Kidney glomerular epithelial cell (primary cell): Measurements from ENCODE around the gene PSMB8.

Experiments
- DNase-seq: peaks from one replicate; lab custom pipeline; 2025; lab: John Stamatoyannopoulos, UW

The PSMB8 gene

GRCh38 chr6:32855467-32856174 lies 11.8 kb upstream of the PSMB8 start:
- no peak for DNase-seq

DNA sequence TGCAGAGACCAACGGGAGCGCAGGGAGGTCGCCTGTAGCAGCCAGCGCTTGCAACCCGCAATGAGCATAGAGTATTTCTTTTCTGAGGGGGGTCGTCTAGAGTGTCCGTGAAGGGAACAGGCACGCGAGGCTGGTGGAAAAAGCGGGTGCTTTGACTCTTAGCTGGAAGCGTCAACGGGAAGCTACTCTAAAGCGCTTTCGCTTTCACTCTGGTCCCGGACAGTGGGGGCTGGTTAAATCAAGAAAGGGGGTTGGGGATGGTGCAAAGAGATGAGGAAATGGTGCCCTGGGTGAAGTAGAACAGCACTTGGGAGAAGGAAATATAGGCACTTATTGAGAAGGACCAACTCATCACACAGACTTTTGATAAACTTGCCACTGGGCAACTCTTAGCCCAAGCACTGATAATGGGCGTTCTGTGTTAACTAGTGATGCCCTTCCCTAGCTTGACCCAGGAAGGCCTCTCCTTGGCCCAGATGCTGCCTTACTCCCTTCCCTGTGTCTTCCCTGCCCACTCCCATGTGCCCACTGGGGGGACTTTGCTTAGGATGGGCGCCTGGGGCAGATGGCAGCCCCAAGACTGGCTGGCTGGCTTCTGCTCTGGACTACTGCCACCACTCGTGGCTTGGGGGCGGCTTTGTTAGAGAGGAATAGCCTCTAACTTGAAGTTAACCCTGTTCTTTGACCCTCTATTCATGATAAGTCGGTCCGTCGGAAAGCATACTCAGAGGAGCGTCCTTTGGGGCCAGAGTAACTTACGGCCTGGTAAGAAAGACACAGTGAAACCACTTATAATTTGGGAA lies 10.7 kb upstream of the PSMB8 start:
- DNase-seq = no peak

- peak; percentile 95 for DNase-seq
Observed at GRCh38 chr6:32853541-32854375, 9.9 kb upstream of the PSMB8 start, which contains the start of the genes PSMB9 and TAP1. PSMB9 (plus strand) TSS chr6:32854192; CDS start chr6:32854230, 38 bp downstream. TAP1 (minus strand) TSS chr6:32853704; CDS start chr6:32853636, 68 bp downstream.

- DNase-seq = peak; percentile 7
Observed at GRCh38 chr6:32852844-32853540, 9.1 kb upstream of the PSMB8 start.

- DNase-seq = no peak
Observed at GRCh38 chr6:32852018-32852843, 8.4 kb upstream of the PSMB8 start.

- no peak for DNase-seq
Observed at GRCh38 chr6:32851025-32851424, 7.2 kb upstream of the PSMB8 start.

DNA sequence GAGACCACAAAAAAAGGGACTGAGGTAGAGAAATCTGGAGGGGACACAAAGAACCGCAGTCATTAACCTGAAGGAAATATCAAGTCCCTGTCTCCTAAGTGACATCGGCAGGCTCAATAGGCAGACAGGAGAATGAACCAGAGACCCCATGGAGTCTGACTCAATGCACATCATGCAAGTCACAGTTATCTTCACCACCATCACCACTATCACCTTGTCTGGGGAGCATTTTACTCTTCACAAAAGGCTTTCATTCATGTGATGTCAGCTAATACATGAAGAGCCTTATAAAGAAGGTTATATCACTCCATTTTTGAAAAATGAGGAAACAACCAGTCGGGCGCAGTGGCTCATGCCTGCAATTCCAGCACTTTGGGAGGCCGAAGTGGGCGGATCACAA lies 5.3 kb upstream of the PSMB8 start:
- no peak for DNase-seq

DNA sequence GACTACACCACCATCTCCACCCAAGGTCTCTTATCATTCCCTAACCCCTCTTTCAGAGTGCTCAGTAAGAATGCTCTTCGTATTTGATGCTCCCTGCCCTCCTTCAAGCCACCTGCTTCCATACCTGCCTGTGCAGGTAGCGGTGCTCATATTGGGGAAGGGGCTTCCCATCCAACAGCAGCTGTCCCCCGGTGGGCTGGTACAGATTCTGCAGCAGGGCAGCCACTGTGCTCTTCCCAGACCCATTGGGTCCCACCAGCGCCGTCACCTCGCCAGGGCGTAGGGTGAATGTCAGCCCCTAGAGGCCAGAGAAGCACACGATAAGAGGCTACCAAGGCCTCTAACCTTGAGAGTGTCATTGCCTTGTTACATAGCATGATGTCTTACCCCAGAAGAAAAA lies 3.9 kb upstream of the PSMB8 start:
- DNase-seq = no peak

GRCh38 chr6:32847004-32847403 lies 3.2 kb upstream of the PSMB8 start:
- no peak for DNase-seq

GRCh38 chr6:32845384-32845884 lies 1.6 kb upstream of the PSMB8 start:
- DNase-seq = no peak

DNA sequence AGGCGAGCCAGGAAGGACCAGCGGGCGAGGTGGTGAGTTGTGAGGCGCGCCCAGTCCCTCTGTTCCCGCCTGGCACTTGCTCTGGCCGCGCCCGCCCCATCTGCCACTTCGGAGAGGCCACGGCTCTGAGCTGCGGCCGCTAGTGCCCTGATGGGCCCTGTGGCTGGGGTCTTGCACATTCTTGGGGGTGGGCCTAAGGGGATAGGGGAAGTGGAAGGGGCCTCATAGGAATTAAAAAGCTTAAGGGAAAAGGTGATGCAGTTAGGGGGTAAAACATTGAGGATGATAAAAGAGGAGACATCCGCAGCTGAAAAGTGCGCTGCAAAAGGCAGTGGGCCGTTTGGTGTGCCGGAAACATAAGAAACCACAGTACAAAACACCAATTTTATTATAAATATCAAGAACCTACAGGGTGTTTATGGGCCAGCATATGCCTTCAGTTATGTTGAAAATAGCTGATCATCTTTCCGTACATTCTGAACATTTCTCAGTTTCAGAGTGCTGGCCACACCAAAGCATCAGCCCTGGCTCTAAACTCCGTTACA lies 1.1 kb upstream of the PSMB8 start:
- no peak for DNase-seq

GRCh38 chr6:32843331-32843978 lies 392 bp downstream of the PSMB8 start:
- DNase-seq = no peak

- no peak for DNase-seq
Observed at GRCh38 chr6:32842690-32843089, 1.2 kb downstream of the PSMB8 start.

DNA sequence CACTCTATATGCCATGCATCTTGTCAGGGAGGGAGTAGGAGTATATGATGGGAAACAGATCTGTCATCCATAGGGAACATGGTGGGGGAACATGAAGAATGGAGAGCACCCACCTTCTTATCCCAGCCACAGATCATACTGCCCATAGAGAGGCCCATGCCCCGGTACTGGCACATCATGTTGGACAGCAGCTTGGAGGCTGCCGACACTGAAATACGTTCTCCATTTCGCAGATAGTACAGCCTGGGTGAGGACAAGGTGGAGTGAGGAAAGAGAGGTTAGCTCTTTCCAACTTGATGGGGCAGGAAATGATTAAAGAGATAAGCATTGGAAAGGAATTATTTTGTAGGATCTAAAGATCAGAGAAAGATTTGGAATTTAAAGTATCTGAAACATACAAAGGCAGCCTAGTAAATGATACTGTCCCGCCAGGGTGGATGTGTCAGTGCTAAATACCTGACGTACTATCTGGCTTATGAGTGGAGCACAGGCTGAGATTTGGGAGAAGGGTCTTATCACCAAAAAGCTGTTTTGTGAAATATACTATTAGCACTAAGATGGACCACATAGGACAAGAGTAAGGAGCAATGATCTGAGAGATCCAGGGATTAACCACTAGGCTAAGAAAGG lies 1.7 kb downstream of the PSMB8 start:
- DNase-seq = no peak

- DNase-seq = no peak
Observed at GRCh38 chr6:32840604-32841246, 3.1 kb downstream of the PSMB8 start.

GRCh38 chr6:32839356-32839755 lies 4.5 kb downstream of the PSMB8 start:
- no peak for DNase-seq

DNA sequence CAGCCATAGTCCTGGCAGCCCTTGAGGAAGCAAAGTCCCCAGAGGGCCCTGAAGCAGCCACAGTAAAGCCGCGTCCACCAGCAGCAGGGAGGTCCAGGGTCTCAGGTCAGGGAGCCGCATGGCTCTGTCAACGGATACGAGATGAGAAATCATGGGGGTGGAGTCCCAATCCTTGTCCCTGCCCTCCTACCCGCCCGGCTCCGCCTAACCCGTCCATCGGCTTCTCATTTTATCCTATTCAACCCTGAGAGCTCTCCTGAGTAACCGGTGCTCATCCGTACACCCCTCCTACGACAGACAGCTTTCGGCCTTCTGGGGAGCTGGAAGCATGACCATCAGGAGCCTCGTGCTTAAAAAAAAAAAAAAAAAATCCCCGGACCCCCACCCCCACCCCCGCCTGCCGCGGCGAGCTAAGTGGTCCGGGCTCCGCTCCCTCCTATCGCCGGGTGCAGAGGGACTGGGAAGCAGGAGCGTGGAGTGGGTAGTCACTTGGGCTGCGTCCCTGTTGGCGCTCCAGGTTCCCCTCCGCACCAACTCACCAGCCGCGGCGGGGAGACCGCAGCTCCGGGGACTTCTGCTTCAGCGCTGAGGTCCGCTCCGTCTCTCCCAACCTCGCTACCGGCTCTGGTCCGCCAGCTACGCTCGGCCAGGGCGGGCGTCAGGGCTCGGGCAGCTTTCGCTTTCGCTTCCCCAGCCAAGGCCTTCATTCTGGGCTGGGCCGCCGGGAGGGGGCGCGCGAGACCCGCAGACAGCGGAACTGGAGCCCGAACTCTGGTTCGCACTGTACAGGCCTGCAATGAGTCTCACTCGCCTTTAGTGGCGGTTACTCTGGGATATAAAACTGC lies 5.5 kb downstream of the PSMB8 start, which contains the start of gene TAP2:
Gene TAP2 (minus strand): TSS at position 626 of the 845 bp plus-strand sequence. CDS start 506 bp downstream, at position 120.
- DNase-seq = peak; percentile 94

DNA sequence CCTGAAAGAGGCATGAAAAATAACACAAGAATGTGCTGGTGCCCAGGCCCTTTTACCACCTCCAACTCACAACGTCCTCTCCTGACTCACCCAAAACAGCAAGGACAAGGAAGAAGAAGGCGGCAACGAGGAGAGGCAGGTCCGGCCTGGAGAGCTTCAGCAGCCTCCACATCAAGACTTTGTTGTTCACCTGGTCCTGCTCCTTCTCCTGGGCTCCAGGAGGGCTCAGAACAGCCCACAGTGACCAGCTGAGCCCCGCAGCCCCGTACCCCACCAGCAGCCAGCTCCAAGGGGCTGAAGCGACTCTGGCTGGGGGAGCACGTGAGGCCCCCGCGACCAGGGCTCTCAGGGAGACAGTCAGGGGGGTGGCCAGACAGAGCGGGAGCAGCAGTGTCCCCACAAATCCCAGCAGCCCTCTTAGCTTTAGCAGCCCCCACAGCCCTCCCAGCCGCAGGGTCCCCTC lies 6.2 kb downstream of the PSMB8 start:
- DNase-seq = no peak
